ENCODE data around the gene SLC24A3. TPM values are rescaled to one million over a fixed set of nuclear protein-coding genes. Genes with fewer than 3 reads are reported as not detected.
A peak's percentile ranks its signal among the peaks of the same experiment; 100 is the strongest.

Gene SLC24A3
- total RNA-seq, 1 experiment from 2014 or later: 0.14 TPM

GRCh38 chr20:19212821-19213502, 520 bp downstream of the SLC24A3 start:
- H3K4me1 Mint-ChIP-seq (ENCODE audit: low read depth, unreplicated experiment): no peaks in the 10 kb centered on the region
- 0 out of 2 replicates have a peak, but pooled peaks cover 1% of the 10 kb centered on the region for H3K27me3 ChIP-seq (replicated peaks; ENCODE audit: control insufficient read depth, insufficient read depth, low read length)
- no peaks in the 10 kb centered on the region for H3K9me3 Mint-ChIP-seq (ENCODE audit: unreplicated experiment)
- peak overlapping the region; percentile 67 for H3K4me3 Mint-ChIP-seq (ENCODE audit: unreplicated experiment)
- H3K4me1 ChIP-seq: no peaks in the 10 kb centered on the region; the same call in 1 of the 2 replicates
- H3K27ac Mint-ChIP-seq (ENCODE audit: unreplicated experiment): no peak overlapping the region
- no TSS peak for BruUV-seq (replicated peaks)
- CTCF ChIA-PET: interaction anchor here (0.9 to 1.9 kb wide), 5 partner anchors 39 to 592 kb away, joined by 3 to 11 read pairs (median 4); no protein-coding TSS in a partner anchor
- intact Hi-C loops (cut with micrococcal nuclease; ENCODE audit: unreplicated experiment): loop anchor here (5.0 kb wide), 1 partner anchor 149 kb away; no protein-coding TSS in a partner anchor
- H3K36me3 ChIP-seq (ENCODE audit: control insufficient read depth, insufficient read depth, low read length): no peaks in the 10 kb centered on the region
- POLR2A ChIA-PET: interaction anchor here (0.6 kb wide), 1 partner anchor 1310 kb away, joined by 3 read pairs; no protein-coding TSS in a partner anchor
- no peaks in the 10 kb centered on the region for H3K36me3 Mint-ChIP-seq (ENCODE audit: insufficient read depth, unreplicated experiment)
- peaks cover 24% of the 10 kb centered on the region for H3K27me3 Mint-ChIP-seq (ENCODE audit: insufficient read depth, unreplicated experiment)
- TF ChIP-seq CTCF (IDR thresholded peaks at IDR 0.05; ENCODE audit: insufficient read depth in 1 of 2, low read depth in 1 of 2, low read length in 1 of 2, severe bottlenecking in 1 of 2, unreplicated experiment in 1 of 2): peak; percentile 40 to 67
- peak; percentile 72 to 81 for DNase-seq
- H3K9me3 ChIP-seq: no peaks in the 10 kb centered on the region
- peak overlapping the region; percentile 59 for H3K4me3 ChIP-seq (ENCODE audit: low read depth, low read length)

- intact Hi-C loops (cut with micrococcal nuclease; ENCODE audit: unreplicated experiment): loop anchor here (5.0 kb wide), 1 partner anchor 148 kb away; no protein-coding TSS in a partner anchor
- BruUV-seq (replicated peaks): no TSS peak
- H3K36me3 Mint-ChIP-seq (ENCODE audit: insufficient read depth, unreplicated experiment): no peaks in the 10 kb centered on the region
- H3K4me1 Mint-ChIP-seq (ENCODE audit: low read depth, unreplicated experiment): no peaks in the 10 kb centered on the region
- Histone ChIP-seq H3K4me3 (ENCODE audit: low read depth, low read length) (no peak overlapping the region), H3K27me3 (replicated peaks; ENCODE audit: control insufficient read depth, insufficient read depth, low read length) (0 out of 2 replicates have a peak, but pooled peaks cover 1% of the 10 kb centered on the region), H3K4me1 (no peaks in the 10 kb centered on the region; the same call in 1 of the 2 replicates), H3K36me3 (ENCODE audit: control insufficient read depth, insufficient read depth, low read length) (no peaks in the 10 kb centered on the region), H3K9me3 (no peaks in the 10 kb centered on the region)
- no peak for DNase-seq
- ChIA-PET CTCF (interaction anchor here (0.9 to 1.9 kb wide), 2 partner anchors 370 to 591 kb away, joined by 3 to 11 read pairs; no protein-coding TSS in a partner anchor), POLR2A (no interaction called here)
- no peak for TF ChIP-seq CTCF (IDR thresholded peaks at IDR 0.05; ENCODE audit: insufficient read depth in 1 of 2, low read depth in 1 of 2, low read length in 1 of 2, severe bottlenecking in 1 of 2, unreplicated experiment in 1 of 2)
- H3K9me3 Mint-ChIP-seq (ENCODE audit: unreplicated experiment): no peaks in the 10 kb centered on the region
- no peak overlapping the region for H3K27ac Mint-ChIP-seq (ENCODE audit: unreplicated experiment)
- H3K27me3 Mint-ChIP-seq (ENCODE audit: insufficient read depth, unreplicated experiment): peaks cover 21% of the 10 kb centered on the region
- H3K4me3 Mint-ChIP-seq (ENCODE audit: unreplicated experiment): peak overlapping the region; percentile 67
These were observed 1.6 kb downstream of the SLC24A3 start for GRCh38 chr20:19213946-19214490.

- POLR2A ChIA-PET: no interaction called here
- H3K36me3 ChIP-seq (ENCODE audit: control insufficient read depth, insufficient read depth, low read length): no peaks in the 10 kb centered on the region
- intact Hi-C loops (cut with micrococcal nuclease; ENCODE audit: unreplicated experiment): no loop called here
- no peak for DNase-seq
- H3K4me3 ChIP-seq (ENCODE audit: low read depth, low read length): no peak overlapping the region
- Mint-ChIP-seq H3K4me1 (ENCODE audit: low read depth, unreplicated experiment) (peaks cover 14% of the 10 kb centered on the region), H3K4me3 (ENCODE audit: unreplicated experiment) (no peak overlapping the region), H3K36me3 (ENCODE audit: insufficient read depth, unreplicated experiment) (no peaks in the 10 kb centered on the region), H3K27me3 (ENCODE audit: insufficient read depth, unreplicated experiment) (peaks cover 25% of the 10 kb centered on the region), H3K9me3 (ENCODE audit: unreplicated experiment) (no peaks in the 10 kb centered on the region), H3K27ac (ENCODE audit: unreplicated experiment) (no peak overlapping the region)
- CTCF ChIA-PET: no interaction called here
- 0 out of 2 replicates have a peak, but pooled peaks cover 3% of the 10 kb centered on the region for H3K4me1 ChIP-seq
- H3K9me3 ChIP-seq: no peaks in the 10 kb centered on the region
- BruUV-seq (replicated peaks): no TSS peak
- TF ChIP-seq CTCF (IDR thresholded peaks at IDR 0.05; ENCODE audit: insufficient read depth in 1 of 2, low read depth in 1 of 2, low read length in 1 of 2, severe bottlenecking in 1 of 2, unreplicated experiment in 1 of 2): no peak
- no peaks in the 10 kb centered on the region for H3K27me3 ChIP-seq (replicated peaks; ENCODE audit: control insufficient read depth, insufficient read depth, low read length)
These were observed 6.0 kb downstream of the SLC24A3 start for GRCh38 chr20:19218411-19218810.
